Transverse colon (tissue), 4 donors: Measurements from ENCODE around the gene TMEM131L. TPM values are rescaled to one million over a fixed set of nuclear protein-coding genes. Genes with fewer than 3 reads are reported as not detected.
A peak's percentile ranks its signal among the peaks of the same experiment; 100 is the strongest.

ENCODE experiments used
- DNase-seq: peaks from one replicate; pipeline ENCODE4 v3.0.0-alpha.2; 2019
- H3K27ac ChIP-seq, 4 donors: fragments of 200-600 bp; sonication (generic); 2 replicates each; pipeline ENCODE4 v1.5.1; 2016 to 2018; ENCODE audit warnings: inconsistent platforms in 4 of 4
- H3K27me3 ChIP-seq: fragments of 200-600 bp; sonication (generic); 2 replicates; pipeline ENCODE4 v1.5.1; 2017; ENCODE audit warnings: inconsistent platforms
- H3K36me3 ChIP-seq, 4 donors: fragments of 200-600 bp; sonication (generic); 2 replicates each; pipeline ENCODE4 v1.5.1; 2017 to 2019; ENCODE audit warnings: inconsistent platforms in 4 of 4
- H3K4me1 ChIP-seq, 4 donors: fragments of 200-600 bp; sonication (generic); 2 replicates each; pipeline ENCODE4 v1.5.1; 2017 to 2020; ENCODE audit warnings: inconsistent platforms in 4 of 4
- H3K4me3 ChIP-seq, 4 donors: fragments of 200-600 bp; sonication (generic); 1 replicate in 1 of 4; 2 replicates in 3 of 4; pipeline versions ENCODE4 v1.5.1 to v1.6.1; 2017 to 2019; ENCODE audit warnings: inconsistent platforms in 4 of 4
- H3K9me3 ChIP-seq, 2 donors: fragments of 200-600 bp; sonication (generic); 2 replicates each; pipeline ENCODE4 v1.5.1; 2017 to 2019; ENCODE audit warnings: inconsistent platforms in 2 of 2
- CTCF ChIP-seq, 5 experiments: fragments of 200-600 bp in 3 of 5; fragments of 450-650 bp in 2 of 5; sonication (generic) in 3 of 5; IDR thresholded peaks; 1 replicate in 2 of 5; 2 replicates in 3 of 5; pipeline ENCODE4 v1.5.1; 2016 to 2017; ENCODE audit warnings: antibody characterized with exemption in 5 of 5, inconsistent platforms in 3 of 5, mild to moderate bottlenecking in 2 of 5, moderate library complexity in 1 of 5
- EP300 ChIP-seq: sonication (generic); formaldehyde crosslinking; IDR thresholded peaks from one replicate; pipeline ENCODE4 v1.6.1; 2017; ENCODE audit warnings: antibody characterized with exemption, low read depth
- POLR2A ChIP-seq: fragments of 450-650 bp; IDR thresholded peaks from one replicate; pipeline ENCODE4 v1.6.1; 2016; ENCODE audit warnings: antibody characterized with exemption, mild to moderate bottlenecking, moderate library complexity
- POLR2AphosphoS5 ChIP-seq, 3 donors: sonication (generic); formaldehyde crosslinking; IDR thresholded peaks; one replicate each; pipeline ENCODE4 v1.6.1; 2016; ENCODE audit warnings: antibody characterized with exemption in 3 of 3
- WGBS, 2 donors: methylation state at CpG; one replicate each; pipeline ENCODE4 v1.1.5; 2018; ENCODE audit warnings: low coverage in 1 of 2; 5-methylcytosine and 5-hydroxymethylcytosine counted together
- in situ Hi-C, 4 donors: fragments of 200-750 bp; cut with MboI; loops; one replicate each; pipeline versions ENCODE4 v1.15.0 to v1.15.1; 2017; ENCODE audit warnings: low sequenced_read_pairs in 3 of 4, low pct_ligation_motif_present in 1 of 4, low pct_unique_long_range_greater_than_20kb in 1 of 4
- intact Hi-C: fragments of 100-400 bp; cut with DNase I; formaldehyde crosslinking; loops from one replicate; pipeline ENCODE4 v1.15.1; 2023; ENCODE audit warnings: low total_unique reads
- total RNA-seq, 4 donors: library from RNA; depleted of rRNA; stranded (reverse); fragments of >200 nt; gene quantifications; one replicate each; pipeline ENCODE4 v1.1.0, GENCODE V29; 2016

Gene TMEM131L
- total RNA-seq, 4 donors from 2014 or later, result 5.2 to 14.8 (median 8.3) TPM

- Histone ChIP-seq H3K9me3 (no peaks in the 10 kb centered on the region), H3K36me3 (peaks cover 0 to 10% (median 2%) of the 10 kb centered on the region in 4 donors), H3K4me1 (no peaks in the 10 kb centered on the region), H3K27me3 (no peaks in the 10 kb centered on the region), H3K27ac (no peak overlapping the region), H3K4me3 (no peak overlapping the region)
- TF ChIP-seq POLR2AphosphoS5 (IDR thresholded peaks at IDR 0.05), result no peak
- peak; percentile 30 to 57 (median 46) for TF ChIP-seq CTCF (IDR thresholded peaks at IDR 0.05)
- 82 to 90% methylated on average over 2 to 3 of the region's 3 CpGs for WGBS, 2 donors
- no peak for DNase-seq
- intact Hi-C loops (no loop called here), in situ Hi-C loops (loop anchor here in 1 of 4 donors (10.0 kb wide), 1 partner anchor 120 kb away; no protein-coding TSS in a partner anchor)
Observed at GRCh38 chr4:153634738-153635353, 168.7 kb downstream of the TMEM131L start.

GRCh38 chr4:153635846-153636245 lies 169.7 kb downstream of the TMEM131L start:
- H3K27me3 ChIP-seq, result no peaks in the 10 kb centered on the region
- H3K9me3 ChIP-seq, result no peaks in the 10 kb centered on the region
- H3K36me3 ChIP-seq, result peaks cover 0 to 10% (median 2%) of the 10 kb centered on the region in 4 donors
- DNase-seq, result no peak
- no peaks in the 10 kb centered on the region for H3K4me1 ChIP-seq
- in situ Hi-C loops, result loop anchor here in 1 of 4 donors (10.0 kb wide), 1 partner anchor 119 kb away; no protein-coding TSS in a partner anchor
- TF ChIP-seq POLR2AphosphoS5 (IDR thresholded peaks at IDR 0.05), result no peak
- no peak for TF ChIP-seq EP300
- no peak for TF ChIP-seq POLR2A
- TF ChIP-seq CTCF (IDR thresholded peaks at IDR 0.05), result no peak
- WGBS, 2 donors, result 90 to 91% methylated on average over 6 of the region's 6 CpGs
- H3K27ac ChIP-seq, result no peak overlapping the region
- intact Hi-C loops, result no loop called here
- no peak overlapping the region for H3K4me3 ChIP-seq

DNA sequence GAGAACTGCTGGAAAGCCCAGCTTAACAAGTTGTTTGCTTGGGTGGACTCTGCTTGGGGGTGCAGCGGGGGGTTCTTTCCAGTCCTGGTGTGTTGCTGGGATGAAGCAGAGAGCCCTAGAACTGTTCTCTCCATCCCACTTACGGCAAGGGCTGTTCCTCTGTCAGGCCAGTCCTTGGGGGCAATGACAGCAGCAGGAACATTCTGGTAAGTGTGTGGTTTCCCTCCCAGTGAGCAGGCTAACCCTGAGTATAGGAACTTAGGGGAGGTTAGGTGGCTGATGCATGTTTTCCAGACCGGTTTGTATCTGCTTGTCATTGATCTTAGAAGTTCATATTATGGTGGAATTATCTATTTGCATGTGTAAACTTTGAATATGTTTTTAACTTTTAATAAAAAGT lies 171.0 kb downstream of the TMEM131L start:
- WGBS, 2 donors, result 67 to 96% methylated on average over 1 to 3 of the region's 3 CpGs
- H3K36me3 ChIP-seq, result peaks cover 0 to 10% (median 0%) of the 10 kb centered on the region in 4 donors
- H3K27ac ChIP-seq, result no peak overlapping the region
- TF ChIP-seq EP300, result no peak
- no peak for TF ChIP-seq CTCF (IDR thresholded peaks at IDR 0.05)
- no peak for TF ChIP-seq POLR2AphosphoS5 (IDR thresholded peaks at IDR 0.05)
- TF ChIP-seq POLR2A, result no peak
- no peaks in the 10 kb centered on the region for H3K27me3 ChIP-seq
- H3K4me1 ChIP-seq, result no peaks in the 10 kb centered on the region
- intact Hi-C loops (no loop called here), in situ Hi-C loops (loop anchor here in 1 of 4 donors (10.0 kb wide), 1 partner anchor 118 kb away; no protein-coding TSS in a partner anchor)
- no peaks in the 10 kb centered on the region for H3K9me3 ChIP-seq
- no peak overlapping the region for H3K4me3 ChIP-seq
- no peak for DNase-seq

DNA sequence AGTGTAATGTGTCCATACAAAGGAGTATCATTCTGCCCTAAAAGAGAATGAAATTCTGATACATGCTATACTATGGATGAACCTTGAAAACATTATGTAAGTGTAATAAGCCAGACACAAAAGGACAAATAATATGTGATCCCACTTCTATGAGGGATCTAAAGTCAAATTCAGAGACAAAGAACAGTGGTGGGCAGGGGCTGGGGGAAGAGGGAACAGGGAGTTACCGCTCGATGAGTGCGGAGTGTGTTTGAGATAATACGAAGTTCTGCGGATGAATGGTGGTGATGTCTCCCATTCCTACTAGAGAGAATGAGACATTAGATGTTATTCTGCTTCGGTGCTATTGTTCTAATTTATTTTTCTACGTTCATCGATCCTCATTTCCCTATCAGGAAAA lies 171.9 kb downstream of the TMEM131L start:
- Histone ChIP-seq H3K27ac (no peak overlapping the region), H3K27me3 (no peaks in the 10 kb centered on the region), H3K9me3 (no peaks in the 10 kb centered on the region), H3K36me3 (peaks cover 0 to 10% (median 0%) of the 10 kb centered on the region in 4 donors), H3K4me1 (no peaks in the 10 kb centered on the region), H3K4me3 (no peak overlapping the region)
- intact Hi-C loops, result no loop called here
- DNase-seq, result no peak
- TF ChIP-seq CTCF (IDR thresholded peaks at IDR 0.05), result no peak
- TF ChIP-seq POLR2A, result no peak
- no peak for TF ChIP-seq POLR2AphosphoS5 (IDR thresholded peaks at IDR 0.05)
- TF ChIP-seq EP300, result no peak
- in situ Hi-C loops, result loop anchor here in 1 of 4 donors (10.0 kb wide), 1 partner anchor 117 kb away; no protein-coding TSS in a partner anchor
- 80 to 94% methylated on average over 8 of the region's 8 CpGs for WGBS, 2 donors
